ENCODE data around the gene AUTS2.

Gene AUTS2

DNA sequence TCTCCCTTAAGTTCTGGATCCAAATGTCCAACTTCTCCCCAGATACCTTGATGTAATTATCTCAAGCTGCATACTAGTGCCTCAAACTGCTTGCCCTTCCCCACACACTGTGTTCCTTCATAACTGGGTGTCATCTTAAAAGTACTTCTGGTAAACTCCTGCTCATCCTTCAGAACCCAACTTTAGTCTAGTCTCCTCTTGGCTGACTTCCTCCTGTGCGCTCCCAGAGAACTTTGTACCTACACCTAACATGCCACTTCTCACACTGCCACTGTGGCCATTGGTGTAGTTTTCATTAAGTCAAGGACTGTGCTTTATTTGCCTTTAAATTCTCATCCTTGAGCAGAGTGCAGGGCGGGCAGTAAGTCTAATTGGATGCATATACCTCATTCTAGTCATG is 958.5 kb downstream of the AUTS2 start:
- no peak for DNase-seq
- H3K27ac Mint-ChIP-seq, result peak overlapping the region; percentile 9
- H3K36me3 Mint-ChIP-seq (ENCODE audit: low read depth), result peaks cover 32% of the 10 kb centered on the region
- TF ChIP-seq, protein P1, sequence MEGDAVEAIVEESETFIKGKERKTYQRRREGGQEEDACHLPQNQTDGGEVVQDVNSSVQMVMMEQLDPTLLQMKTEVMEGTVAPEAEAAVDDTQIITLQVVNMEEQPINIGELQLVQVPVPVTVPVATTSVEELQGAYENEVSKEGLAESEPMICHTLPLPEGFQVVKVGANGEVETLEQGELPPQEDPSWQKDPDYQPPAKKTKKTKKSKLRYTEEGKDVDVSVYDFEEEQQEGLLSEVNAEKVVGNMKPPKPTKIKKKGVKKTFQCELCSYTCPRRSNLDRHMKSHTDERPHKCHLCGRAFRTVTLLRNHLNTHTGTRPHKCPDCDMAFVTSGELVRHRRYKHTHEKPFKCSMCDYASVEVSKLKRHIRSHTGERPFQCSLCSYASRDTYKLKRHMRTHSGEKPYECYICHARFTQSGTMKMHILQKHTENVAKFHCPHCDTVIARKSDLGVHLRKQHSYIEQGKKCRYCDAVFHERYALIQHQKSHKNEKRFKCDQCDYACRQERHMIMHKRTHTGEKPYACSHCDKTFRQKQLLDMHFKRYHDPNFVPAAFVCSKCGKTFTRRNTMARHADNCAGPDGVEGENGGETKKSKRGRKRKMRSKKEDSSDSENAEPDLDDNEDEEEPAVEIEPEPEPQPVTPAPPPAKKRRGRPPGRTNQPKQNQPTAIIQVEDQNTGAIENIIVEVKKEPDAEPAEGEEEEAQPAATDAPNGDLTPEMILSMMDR (IDR thresholded peaks at IDR 0.05), result no peak
- no peak overlapping the region for H3K4me3 Mint-ChIP-seq
- no peaks in the 10 kb centered on the region for H3K27me3 Mint-ChIP-seq (ENCODE audit: low read depth, poor library complexity)
- H3K9me3 Mint-ChIP-seq, result peaks cover 21% of the 10 kb centered on the region
- peaks cover 1% of the 10 kb centered on the region for H3K4me1 Mint-ChIP-seq

DNA sequence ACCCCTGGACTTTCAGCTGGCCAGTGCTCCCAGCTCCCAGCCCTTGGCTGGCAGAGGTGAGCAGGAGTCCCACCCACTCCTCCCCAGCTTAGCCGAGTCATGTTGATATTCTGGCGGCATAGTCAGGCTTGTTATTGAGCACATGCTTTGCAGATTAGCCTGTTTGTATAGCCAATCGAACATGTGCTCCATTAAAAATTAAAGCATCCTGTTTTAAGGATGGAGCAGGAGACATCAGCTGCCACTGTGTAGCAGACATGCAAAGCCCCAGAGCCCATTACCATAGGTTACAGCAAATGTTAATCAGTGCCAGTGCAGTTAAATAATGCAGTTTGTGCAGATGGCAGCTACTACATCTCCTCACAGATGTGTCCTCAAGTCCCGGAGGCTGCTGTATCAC is 959.1 kb downstream of the AUTS2 start:
- Mint-ChIP-seq H3K27me3 (ENCODE audit: low read depth, poor library complexity) (no peaks in the 10 kb centered on the region), H3K27ac (no peak overlapping the region), H3K36me3 (ENCODE audit: low read depth) (peaks cover 32% of the 10 kb centered on the region), H3K9me3 (peaks cover 21% of the 10 kb centered on the region), H3K4me3 (no peak overlapping the region), H3K4me1 (peaks cover 5% of the 10 kb centered on the region)
- DNase-seq, result no peak
- TF ChIP-seq, protein P1 (IDR thresholded peaks at IDR 0.05), result no peak

DNA sequence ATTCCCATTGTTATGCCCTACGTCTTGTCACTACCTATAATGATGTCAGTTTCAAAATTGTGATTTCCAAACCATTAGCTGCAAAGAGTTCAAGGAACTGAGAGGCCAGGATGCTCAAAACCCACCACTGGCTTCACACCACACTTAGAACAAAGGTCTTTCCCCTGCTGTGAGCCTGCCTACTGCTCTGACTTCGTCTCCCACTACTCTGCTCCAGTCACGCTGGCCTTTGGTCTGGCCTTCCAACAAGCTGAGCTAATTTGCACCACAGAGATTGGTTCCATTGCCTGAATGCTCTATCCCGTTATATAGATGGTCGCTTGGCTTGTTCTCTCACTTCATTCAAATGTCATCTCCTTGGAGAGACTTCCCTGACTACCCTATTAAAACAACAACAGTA is 961.5 kb downstream of the AUTS2 start:
- Mint-ChIP-seq H3K27me3 (ENCODE audit: low read depth, poor library complexity) (no peaks in the 10 kb centered on the region), H3K27ac (no peak overlapping the region), H3K4me1 (peaks cover 5% of the 10 kb centered on the region)

DNA sequence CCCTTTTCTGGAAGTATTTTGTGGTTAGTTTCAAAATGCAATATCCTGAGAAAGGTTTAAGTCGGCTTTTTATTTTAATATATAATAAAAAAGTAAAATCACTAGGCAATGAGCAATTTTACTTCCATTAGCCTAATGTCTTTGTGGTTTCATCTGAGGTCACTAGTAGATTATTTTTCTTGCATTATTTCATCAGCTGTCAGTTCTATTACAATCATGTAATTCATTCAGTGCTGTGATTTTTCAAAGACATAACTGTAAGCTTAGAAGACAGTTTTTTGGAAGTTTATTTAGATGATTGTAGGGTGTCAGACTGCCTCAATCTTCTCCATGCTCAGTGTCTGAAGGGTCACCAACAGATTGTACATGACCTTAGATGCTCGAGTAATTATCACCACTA is 965.7 kb downstream of the AUTS2 start:
- TF ChIP-seq, protein P1 (IDR thresholded peaks at IDR 0.05), result no peak
- no peak for DNase-seq
- Mint-ChIP-seq H3K4me3 (no peak overlapping the region), H3K27me3 (ENCODE audit: low read depth, poor library complexity) (no peaks in the 10 kb centered on the region), H3K36me3 (ENCODE audit: low read depth) (peaks cover 20% of the 10 kb centered on the region), H3K27ac (no peak overlapping the region), H3K9me3 (peaks cover 13% of the 10 kb centered on the region), H3K4me1 (peaks cover 32% of the 10 kb centered on the region)

More for the DNA sequence above, 961.5 kb downstream of the AUTS2 start:
- peaks cover 32% of the 10 kb centered on the region for H3K36me3 Mint-ChIP-seq (ENCODE audit: low read depth)
- H3K9me3 Mint-ChIP-seq, result peaks cover 21% of the 10 kb centered on the region
- no peak for DNase-seq
- TF ChIP-seq, protein P1 (IDR thresholded peaks at IDR 0.05), result no peak
- no peak overlapping the region for H3K4me3 Mint-ChIP-seq

DNA sequence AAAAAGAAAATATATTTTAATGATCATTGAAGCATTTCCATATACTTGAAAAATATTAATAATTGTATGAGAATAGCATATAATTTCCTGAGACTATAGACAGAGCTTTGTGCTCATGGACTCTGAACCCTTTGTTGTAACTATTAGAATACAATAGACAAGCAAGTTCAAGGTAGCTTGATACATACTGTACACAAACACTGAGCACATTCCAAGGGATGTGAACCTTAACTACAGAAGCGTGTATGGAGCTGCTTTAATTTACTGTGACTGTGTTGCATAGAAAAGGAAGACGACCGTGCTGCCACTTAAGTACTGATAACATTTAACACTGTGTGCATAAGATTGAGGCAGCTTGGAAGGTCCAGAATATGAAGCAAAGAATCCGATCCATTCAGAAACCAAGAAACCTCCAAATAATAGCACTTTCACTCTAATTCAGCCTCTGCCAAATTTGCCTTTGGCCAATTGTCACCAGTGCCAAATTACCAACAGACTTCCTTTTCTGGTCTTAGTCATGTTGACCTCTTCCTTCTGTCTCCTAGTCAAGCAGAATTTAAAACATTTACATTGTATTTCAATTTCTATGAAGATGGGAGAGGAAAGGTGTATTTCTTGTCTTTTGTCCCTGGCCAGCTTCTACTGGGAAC is 967.6 kb downstream of the AUTS2 start:
- Mint-ChIP-seq H3K27me3 (ENCODE audit: low read depth, poor library complexity) (peaks cover 6% of the 10 kb centered on the region), H3K27ac (no peak overlapping the region), H3K9me3 (no peaks in the 10 kb centered on the region), H3K4me3 (no peak overlapping the region), H3K36me3 (ENCODE audit: low read depth) (peaks cover 4% of the 10 kb centered on the region), H3K4me1 (peaks cover 51% of the 10 kb centered on the region)
- TF ChIP-seq, protein P1 (IDR thresholded peaks at IDR 0.05), result no peak
- no peak for DNase-seq

DNA sequence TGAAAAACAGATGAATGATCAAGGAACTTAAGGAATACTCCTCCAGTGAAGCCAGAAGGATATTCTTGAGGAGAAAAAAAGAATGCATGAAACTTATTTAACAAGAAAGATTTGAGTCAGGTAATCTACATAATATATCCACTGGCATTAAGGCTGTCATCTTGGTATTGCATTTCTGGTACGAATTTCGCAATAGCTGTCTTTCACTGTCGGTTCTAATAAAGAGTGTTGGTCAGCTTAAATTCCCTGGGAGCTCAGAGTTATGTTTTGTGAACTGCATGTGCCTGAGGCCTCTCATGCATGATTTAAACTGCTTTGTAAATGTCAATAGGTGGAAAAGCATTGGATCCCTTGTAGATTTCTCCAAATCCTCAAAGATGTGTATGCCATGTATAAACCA is 968.4 kb downstream of the AUTS2 start:
- no peak for DNase-seq

More for the DNA sequence above, 968.4 kb downstream of the AUTS2 start:
- no peaks in the 10 kb centered on the region for H3K9me3 Mint-ChIP-seq
- H3K4me3 Mint-ChIP-seq, result no peak overlapping the region
- H3K36me3 Mint-ChIP-seq (ENCODE audit: low read depth), result no peaks in the 10 kb centered on the region
- TF ChIP-seq, protein P1 (IDR thresholded peaks at IDR 0.05), result no peak
- no peak overlapping the region for H3K27ac Mint-ChIP-seq
- H3K27me3 Mint-ChIP-seq (ENCODE audit: low read depth, poor library complexity), result peaks cover 6% of the 10 kb centered on the region
- H3K4me1 Mint-ChIP-seq, result peaks cover 59% of the 10 kb centered on the region
